ENCODE results near the gene HIVEP3. TPM values are rescaled to one million over a fixed set of nuclear protein-coding genes. Genes with fewer than 3 reads are reported as not detected.
A peak's percentile ranks its signal among the peaks of the same experiment; 100 is the strongest.

The HIVEP3 gene
- total RNA-seq, 1 donor from 2014 or later = 8.9 TPM

- TF ChIP-seq, protein P1, sequence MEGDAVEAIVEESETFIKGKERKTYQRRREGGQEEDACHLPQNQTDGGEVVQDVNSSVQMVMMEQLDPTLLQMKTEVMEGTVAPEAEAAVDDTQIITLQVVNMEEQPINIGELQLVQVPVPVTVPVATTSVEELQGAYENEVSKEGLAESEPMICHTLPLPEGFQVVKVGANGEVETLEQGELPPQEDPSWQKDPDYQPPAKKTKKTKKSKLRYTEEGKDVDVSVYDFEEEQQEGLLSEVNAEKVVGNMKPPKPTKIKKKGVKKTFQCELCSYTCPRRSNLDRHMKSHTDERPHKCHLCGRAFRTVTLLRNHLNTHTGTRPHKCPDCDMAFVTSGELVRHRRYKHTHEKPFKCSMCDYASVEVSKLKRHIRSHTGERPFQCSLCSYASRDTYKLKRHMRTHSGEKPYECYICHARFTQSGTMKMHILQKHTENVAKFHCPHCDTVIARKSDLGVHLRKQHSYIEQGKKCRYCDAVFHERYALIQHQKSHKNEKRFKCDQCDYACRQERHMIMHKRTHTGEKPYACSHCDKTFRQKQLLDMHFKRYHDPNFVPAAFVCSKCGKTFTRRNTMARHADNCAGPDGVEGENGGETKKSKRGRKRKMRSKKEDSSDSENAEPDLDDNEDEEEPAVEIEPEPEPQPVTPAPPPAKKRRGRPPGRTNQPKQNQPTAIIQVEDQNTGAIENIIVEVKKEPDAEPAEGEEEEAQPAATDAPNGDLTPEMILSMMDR (IDR thresholded peaks at IDR 0.05; ENCODE audit: insufficient read depth, low read depth, low read length) = no peak
- TF ChIP-seq EZH2 (IDR thresholded peaks at IDR 0.05; ENCODE audit: insufficient read depth, low read length) = no peak
- H3K27ac Mint-ChIP-seq (ENCODE audit: unreplicated experiment) = no peak overlapping the region
Measured at GRCh38 chr1:41848216-41848952, 70.3 kb downstream of the HIVEP3 start.

GRCh38 chr1:41847733-41848132 is 71.0 kb downstream of the HIVEP3 start:
- Histone ChIP-seq H3K9me3 (ENCODE audit: insufficient read depth, low read depth, low read length) (no peaks in the 10 kb centered on the region), H2AFZ (ENCODE audit: low read depth, low read length) (no peak overlapping the region), H3K4me1 (ENCODE audit: insufficient read depth, low read length) (peaks cover 40% of the 10 kb centered on the region), H3K79me2 (ENCODE audit: insufficient read depth, low read length) (peaks cover 7% of the 10 kb centered on the region), H3K36me3 (ENCODE audit: insufficient read depth, low read length) (no peaks in the 10 kb centered on the region), H3K4me3 (ENCODE audit: insufficient read depth, low read depth, low read length) (no peak overlapping the region), H3K9ac (ENCODE audit: low read length) (no peak overlapping the region), H3K27ac (ENCODE audit: low read depth, low read length) (no peak overlapping the region), H4K20me1 (ENCODE audit: insufficient read depth, low read length) (no peaks in the 10 kb centered on the region), H3K4me2 (ENCODE audit: low read length) (no peak overlapping the region), H3K27me3 (ENCODE audit: insufficient read depth, low read length) (no peaks in the 10 kb centered on the region)
- FAIRE-seq (no peak), DNase-seq (ENCODE audit: low read depth) (no peak)
- Mint-ChIP-seq H3K36me3 (ENCODE audit: low read depth, unreplicated experiment) (no peaks in the 10 kb centered on the region), H3K9me3 (ENCODE audit: unreplicated experiment) (no peaks in the 10 kb centered on the region), H3K27ac (ENCODE audit: unreplicated experiment) (peak overlapping the region; percentile 21), H3K27me3 (ENCODE audit: low read depth, unreplicated experiment) (no peaks in the 10 kb centered on the region), H3K4me3 (ENCODE audit: unreplicated experiment) (no peak overlapping the region), H3K4me1 (ENCODE audit: low read depth, unreplicated experiment) (peaks cover 37% of the 10 kb centered on the region)
- TF ChIP-seq, protein P1 (IDR thresholded peaks at IDR 0.05; ENCODE audit: insufficient read depth, low read depth, low read length) = no peak
- no peak for TF ChIP-seq EZH2 (IDR thresholded peaks at IDR 0.05; ENCODE audit: insufficient read depth, low read length)

More at GRCh38 chr1:41848216-41848952, 70.3 kb downstream of the HIVEP3 start:
- no peaks in the 10 kb centered on the region for H3K27me3 Mint-ChIP-seq (ENCODE audit: low read depth, unreplicated experiment)
- Histone ChIP-seq H3K9me3 (ENCODE audit: insufficient read depth, low read depth, low read length) (no peaks in the 10 kb centered on the region), H3K4me2 (ENCODE audit: low read length) (no peak overlapping the region), H3K4me1 (ENCODE audit: insufficient read depth, low read length) (peaks cover 33% of the 10 kb centered on the region), H3K27ac (ENCODE audit: low read depth, low read length) (no peak overlapping the region), H3K27me3 (ENCODE audit: insufficient read depth, low read length) (no peaks in the 10 kb centered on the region), H3K9ac (ENCODE audit: low read length) (no peak overlapping the region), H3K79me2 (ENCODE audit: insufficient read depth, low read length) (peaks cover 8% of the 10 kb centered on the region), H3K4me3 (ENCODE audit: insufficient read depth, low read depth, low read length) (no peak overlapping the region), H3K36me3 (ENCODE audit: insufficient read depth, low read length) (no peaks in the 10 kb centered on the region), H4K20me1 (ENCODE audit: insufficient read depth, low read length) (no peaks in the 10 kb centered on the region), H2AFZ (ENCODE audit: low read depth, low read length) (no peak overlapping the region)
- H3K4me3 Mint-ChIP-seq (ENCODE audit: unreplicated experiment) = no peak overlapping the region
- H3K9me3 Mint-ChIP-seq (ENCODE audit: unreplicated experiment) = no peaks in the 10 kb centered on the region
- peaks cover 30% of the 10 kb centered on the region for H3K4me1 Mint-ChIP-seq (ENCODE audit: low read depth, unreplicated experiment)
- FAIRE-seq (no peak), DNase-seq (ENCODE audit: low read depth) (no peak)
- H3K36me3 Mint-ChIP-seq (ENCODE audit: low read depth, unreplicated experiment) = no peaks in the 10 kb centered on the region

Data from astrocyte (in vitro differentiated cells and primary cell).